Spleen (tissue), 7 donors: Measurements from ENCODE around the gene KREMEN1.

Experiments
- POLR2AphosphoS5 ChIP-seq, 3 donors: sonication (generic); formaldehyde crosslinking; IDR thresholded peaks; one replicate each; pipeline ENCODE4 v1.5.1; 2017; ENCODE audit warnings: antibody characterized with exemption in 3 of 3
- TF ChIP-seq, protein P1 (sequence below), 11 experiments: fragments of 200-600 bp in 7 of 11; fragments of 450-650 bp in 4 of 11; sonication (generic) in 4 of 11; IDR thresholded peaks in 8 of 11; conservative IDR thresholded peaks in 3 of 11; 1 replicate in 7 of 11; 2 replicates in 4 of 11; pipeline versions ENCODE4 v1.4.0 to v1.8.0; 2016 to 2021; ENCODE audit warnings: antibody characterized with exemption in 11 of 11, inconsistent platforms in 4 of 11, mild to moderate bottlenecking in 1 of 11
- donor health status: DM: no; HTN: no; CAD: no; lungs with moderate emphysema.
- donor health status: DM: no; HTN: no; CAD: no.
- donor health status: DM: no; HTN: no; CAD: no.

DNA sequence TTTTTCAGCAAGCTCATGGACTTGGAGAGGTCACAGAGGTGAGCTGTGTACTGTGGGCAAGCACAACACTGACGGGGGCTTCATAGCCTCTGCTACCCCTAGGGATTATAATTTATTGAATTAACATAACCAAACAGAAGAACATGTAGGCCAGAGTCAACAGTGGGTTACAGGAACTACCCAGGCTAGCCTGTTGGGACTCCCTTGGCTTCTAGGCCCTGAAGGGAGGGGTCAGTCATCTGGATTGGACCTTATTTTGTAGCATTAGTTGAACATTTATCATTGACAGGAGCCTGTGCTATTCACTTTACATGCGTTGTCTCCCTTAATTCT, 56.9 kb downstream of the KREMEN1 start:
- no peak for TF ChIP-seq POLR2AphosphoS5 (IDR thresholded peaks at IDR 0.05)
- TF ChIP-seq, protein P1, sequence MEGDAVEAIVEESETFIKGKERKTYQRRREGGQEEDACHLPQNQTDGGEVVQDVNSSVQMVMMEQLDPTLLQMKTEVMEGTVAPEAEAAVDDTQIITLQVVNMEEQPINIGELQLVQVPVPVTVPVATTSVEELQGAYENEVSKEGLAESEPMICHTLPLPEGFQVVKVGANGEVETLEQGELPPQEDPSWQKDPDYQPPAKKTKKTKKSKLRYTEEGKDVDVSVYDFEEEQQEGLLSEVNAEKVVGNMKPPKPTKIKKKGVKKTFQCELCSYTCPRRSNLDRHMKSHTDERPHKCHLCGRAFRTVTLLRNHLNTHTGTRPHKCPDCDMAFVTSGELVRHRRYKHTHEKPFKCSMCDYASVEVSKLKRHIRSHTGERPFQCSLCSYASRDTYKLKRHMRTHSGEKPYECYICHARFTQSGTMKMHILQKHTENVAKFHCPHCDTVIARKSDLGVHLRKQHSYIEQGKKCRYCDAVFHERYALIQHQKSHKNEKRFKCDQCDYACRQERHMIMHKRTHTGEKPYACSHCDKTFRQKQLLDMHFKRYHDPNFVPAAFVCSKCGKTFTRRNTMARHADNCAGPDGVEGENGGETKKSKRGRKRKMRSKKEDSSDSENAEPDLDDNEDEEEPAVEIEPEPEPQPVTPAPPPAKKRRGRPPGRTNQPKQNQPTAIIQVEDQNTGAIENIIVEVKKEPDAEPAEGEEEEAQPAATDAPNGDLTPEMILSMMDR (IDR thresholded peaks at IDR 0.05 in 8 of 11, conservative IDR thresholded peaks at IDR 0.05 in 3 of 11), result no peak
